ENCODE data around the gene PBX3. TPM values are rescaled to one million over a fixed set of nuclear protein-coding genes. Genes with fewer than 3 reads are reported as not detected.

PBX3 gene
- total and polyA plus RNA-seq, 2 donors (not counting 1 experiment from before 2014, with no cell fraction given) = 35.8 to 51.8 TPM

DNA sequence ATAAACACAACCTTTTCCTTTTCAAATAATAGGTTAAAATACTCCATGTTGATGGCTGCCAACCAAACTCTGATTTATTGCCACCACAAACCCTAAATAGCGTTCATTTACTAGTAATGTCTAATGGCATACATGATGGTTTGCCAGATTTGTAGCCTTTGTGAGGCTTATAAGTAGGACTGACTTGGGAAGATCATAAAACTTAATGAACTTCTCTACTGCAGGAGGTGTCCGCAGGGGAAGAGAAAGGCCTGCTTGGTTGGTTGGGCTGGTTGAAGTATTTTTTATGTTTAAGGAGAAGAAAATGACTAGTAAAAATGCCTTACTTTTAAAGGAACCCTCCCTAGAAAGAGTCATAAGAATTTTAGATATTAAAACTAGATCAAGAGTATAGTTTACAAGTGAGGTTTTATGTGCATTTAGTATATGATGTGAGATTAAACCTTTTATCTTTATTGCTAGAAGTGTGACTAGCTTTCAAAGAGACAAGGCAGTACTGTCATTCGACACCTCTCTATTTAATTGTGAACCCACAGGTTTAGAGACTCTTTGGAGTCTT lies 5.0 kb downstream of the PBX3 start:
- Histone ChIP-seq H3K4me2 (ENCODE audit: extremely low read depth, insufficient read depth, low read length) (peak overlapping the region; percentile 63), H2AFZ (ENCODE audit: low read length) (no peak overlapping the region)

DNA sequence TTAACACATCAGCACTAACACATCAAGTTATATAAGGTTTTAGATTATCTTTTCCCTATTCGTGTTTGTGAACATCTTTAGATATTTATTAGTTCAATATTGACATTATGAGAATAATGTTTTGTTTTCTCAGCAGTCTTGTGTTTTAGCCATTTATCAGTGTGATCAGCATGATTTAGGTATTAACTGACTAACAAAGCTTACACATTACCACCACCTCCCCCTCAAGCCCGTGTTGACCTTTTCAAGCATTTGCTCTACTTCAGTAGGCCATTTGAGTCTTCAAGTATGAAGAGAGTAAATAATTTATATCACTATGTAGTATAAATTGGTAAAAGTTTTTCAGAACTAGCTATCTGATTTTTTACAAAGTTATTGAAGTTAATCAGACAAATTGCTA lies 6.9 kb downstream of the PBX3 start:
- Histone ChIP-seq H4K20me1 (ENCODE audit: control insufficient read depth, extremely low read depth, insufficient read depth, low read length) (no peaks in the 10 kb centered on the region), H3K4me1 (ENCODE audit: control insufficient read depth, extremely low read depth, insufficient read depth, low read length) (peaks cover 13% of the 10 kb centered on the region)

More for the DNA sequence above, 5.0 kb downstream of the PBX3 start:
- Histone ChIP-seq H3K4me3 (replicated peaks in 1 of 4; ENCODE audit: control extremely low read depth in 1 of 4, insufficient read depth in 1 of 4, low read depth in 3 of 4, low read length in 4 of 4) (peak overlapping the region in 3 of 4 experiments; percentile 19 to 96 (median 94)), H3K36me3 (ENCODE audit: control insufficient read depth, insufficient read depth, low read length) (peaks cover 1% of the 10 kb centered on the region), H4K20me1 (ENCODE audit: control insufficient read depth, extremely low read depth, insufficient read depth, low read length) (no peaks in the 10 kb centered on the region), H3K27ac (ENCODE audit: insufficient read depth, low read length) (no peak overlapping the region), H3K27me3 (ENCODE audit: control insufficient read depth, insufficient read depth, low read length) (no peaks in the 10 kb centered on the region), H3K79me2 (ENCODE audit: control insufficient read depth, insufficient read depth, low read length) (peaks cover 93% of the 10 kb centered on the region), H3K9me3 (ENCODE audit: control insufficient read depth, insufficient read depth, low read depth, low read length) (no peaks in the 10 kb centered on the region), H3K9ac (ENCODE audit: insufficient read depth, low read length) (no peak overlapping the region), H3K4me1 (ENCODE audit: control insufficient read depth, extremely low read depth, insufficient read depth, low read length) (peaks cover 13% of the 10 kb centered on the region)
- TF ChIP-seq EZH2 (IDR thresholded peaks at IDR 0.05; ENCODE audit: low read length, missing control alignments) = no peak
- TF ChIP-seq, protein P1, sequence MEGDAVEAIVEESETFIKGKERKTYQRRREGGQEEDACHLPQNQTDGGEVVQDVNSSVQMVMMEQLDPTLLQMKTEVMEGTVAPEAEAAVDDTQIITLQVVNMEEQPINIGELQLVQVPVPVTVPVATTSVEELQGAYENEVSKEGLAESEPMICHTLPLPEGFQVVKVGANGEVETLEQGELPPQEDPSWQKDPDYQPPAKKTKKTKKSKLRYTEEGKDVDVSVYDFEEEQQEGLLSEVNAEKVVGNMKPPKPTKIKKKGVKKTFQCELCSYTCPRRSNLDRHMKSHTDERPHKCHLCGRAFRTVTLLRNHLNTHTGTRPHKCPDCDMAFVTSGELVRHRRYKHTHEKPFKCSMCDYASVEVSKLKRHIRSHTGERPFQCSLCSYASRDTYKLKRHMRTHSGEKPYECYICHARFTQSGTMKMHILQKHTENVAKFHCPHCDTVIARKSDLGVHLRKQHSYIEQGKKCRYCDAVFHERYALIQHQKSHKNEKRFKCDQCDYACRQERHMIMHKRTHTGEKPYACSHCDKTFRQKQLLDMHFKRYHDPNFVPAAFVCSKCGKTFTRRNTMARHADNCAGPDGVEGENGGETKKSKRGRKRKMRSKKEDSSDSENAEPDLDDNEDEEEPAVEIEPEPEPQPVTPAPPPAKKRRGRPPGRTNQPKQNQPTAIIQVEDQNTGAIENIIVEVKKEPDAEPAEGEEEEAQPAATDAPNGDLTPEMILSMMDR (conservative IDR thresholded peaks at IDR 0.05 in 1 of 2, IDR thresholded peaks at IDR 0.05 in 1 of 2; ENCODE audit: low read depth in 1 of 2, low read length in 2 of 2) = no peak
- peak in 1 of 2 donors; percentile 32 for DNase-seq (ENCODE audit: low read depth in 2 of 2)

DNA sequence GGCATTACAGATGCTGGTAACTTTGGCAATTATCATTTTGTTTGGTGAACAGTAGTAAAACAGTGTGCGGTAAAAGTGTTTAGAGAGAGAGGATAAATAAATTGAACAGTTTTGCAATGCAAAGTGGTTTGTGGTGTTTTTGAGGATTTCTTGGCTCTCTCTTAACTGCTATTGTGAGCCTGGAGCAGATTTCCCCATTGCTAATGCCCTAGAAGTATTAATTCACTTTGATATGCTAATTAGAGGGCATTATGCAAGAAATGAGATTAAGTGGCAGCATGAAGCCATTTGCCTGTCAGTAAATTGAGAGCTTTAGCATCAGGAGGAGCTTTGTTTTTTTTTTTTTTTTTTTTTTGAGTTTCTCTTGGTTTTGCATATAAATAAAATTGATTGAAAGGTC lies 8.2 kb downstream of the PBX3 start:
- DNase-seq (ENCODE audit: low read depth in 2 of 2) = peak in 1 of 2 donors; percentile 39
- H3K79me2 ChIP-seq (ENCODE audit: control insufficient read depth, insufficient read depth, low read length) = peaks cover 88% of the 10 kb centered on the region
- H2AFZ ChIP-seq (ENCODE audit: low read length) = no peak overlapping the region
- no peaks in the 10 kb centered on the region for H3K27me3 ChIP-seq (ENCODE audit: control insufficient read depth, insufficient read depth, low read length)
- H3K36me3 ChIP-seq (ENCODE audit: control insufficient read depth, insufficient read depth, low read length) = peaks cover 1% of the 10 kb centered on the region
- H3K27ac ChIP-seq (ENCODE audit: insufficient read depth, low read length) = no peak overlapping the region
- no peak overlapping the region for H3K9ac ChIP-seq (ENCODE audit: insufficient read depth, low read length)
- no peak overlapping the region for H3K4me3 ChIP-seq (replicated peaks in 1 of 4; ENCODE audit: control extremely low read depth in 1 of 4, insufficient read depth in 1 of 4, low read depth in 3 of 4, low read length in 4 of 4)
- no peak overlapping the region for H3K4me2 ChIP-seq (ENCODE audit: extremely low read depth, insufficient read depth, low read length)
- H4K20me1 ChIP-seq (ENCODE audit: control insufficient read depth, extremely low read depth, insufficient read depth, low read length) = no peaks in the 10 kb centered on the region
- peaks cover 13% of the 10 kb centered on the region for H3K4me1 ChIP-seq (ENCODE audit: control insufficient read depth, extremely low read depth, insufficient read depth, low read length)
- TF ChIP-seq, protein P1 (conservative IDR thresholded peaks at IDR 0.05 in 1 of 2, IDR thresholded peaks at IDR 0.05 in 1 of 2; ENCODE audit: low read depth in 1 of 2, low read length in 2 of 2) = no peak
- TF ChIP-seq EZH2 (IDR thresholded peaks at IDR 0.05; ENCODE audit: low read length, missing control alignments) = no peak
- no peaks in the 10 kb centered on the region for H3K9me3 ChIP-seq (ENCODE audit: control insufficient read depth, insufficient read depth, low read depth, low read length)

More for the DNA sequence above, 6.9 kb downstream of the PBX3 start:
- Histone ChIP-seq H3K4me2 (ENCODE audit: extremely low read depth, insufficient read depth, low read length) (no peak overlapping the region), H3K4me3 (replicated peaks in 1 of 4; ENCODE audit: control extremely low read depth in 1 of 4, insufficient read depth in 1 of 4, low read depth in 3 of 4, low read length in 4 of 4) (no peak overlapping the region), H3K27me3 (ENCODE audit: control insufficient read depth, insufficient read depth, low read length) (no peaks in the 10 kb centered on the region), H3K9ac (ENCODE audit: insufficient read depth, low read length) (no peak overlapping the region), H3K27ac (ENCODE audit: insufficient read depth, low read length) (no peak overlapping the region), H3K79me2 (ENCODE audit: control insufficient read depth, insufficient read depth, low read length) (peaks cover 92% of the 10 kb centered on the region), H3K36me3 (ENCODE audit: control insufficient read depth, insufficient read depth, low read length) (peaks cover 1% of the 10 kb centered on the region), H2AFZ (ENCODE audit: low read length) (no peak overlapping the region), H3K9me3 (ENCODE audit: control insufficient read depth, insufficient read depth, low read depth, low read length) (no peaks in the 10 kb centered on the region)
- peak in 1 of 2 donors; percentile 25 for DNase-seq (ENCODE audit: low read depth in 2 of 2)
- no peak for TF ChIP-seq EZH2 (IDR thresholded peaks at IDR 0.05; ENCODE audit: low read length, missing control alignments)
- TF ChIP-seq, protein P1 (conservative IDR thresholded peaks at IDR 0.05 in 1 of 2, IDR thresholded peaks at IDR 0.05 in 1 of 2; ENCODE audit: low read depth in 1 of 2, low read length in 2 of 2) = no peak
